GM21423 (cell line): ENCODE measurements around the gene ASCL2.
"Not testable (repeated sequence)": the region's sequence is repeated elsewhere in the genome, so short reads cannot be mapped to it uniquely, and the experiment has no call there.

Experiments used
- ATAC-seq: cut with Tn5 transposase; IDR thresholded peaks from one replicate; pipeline ENCODE4 v1.9.1; 2021; ENCODE audit warnings: mild to moderate bottlenecking, moderate library complexity; ENCODE audit not compliant: unreplicated experiment

The ASCL2 gene

GRCh38 chr11:2237457-2238238 is 32.7 kb downstream of the ASCL2 start:
- no peak for ATAC-seq

GRCh38 chr11:2236381-2237134 is 33.8 kb downstream of the ASCL2 start:
- ATAC-seq: not testable (repeated sequence)

- ATAC-seq: no peak
These were observed 34.6 kb downstream of the ASCL2 start for GRCh38 chr11:2235588-2236326.

- ATAC-seq: no peak
These were observed 35.4 kb downstream of the ASCL2 start for GRCh38 chr11:2234963-2235362.

- no peak for ATAC-seq
These were observed 36.5 kb downstream of the ASCL2 start for GRCh38 chr11:2233693-2234455.

- ATAC-seq: no peak
These were observed 40.6 kb downstream of the ASCL2 start for GRCh38 chr11:2229713-2230297.

GRCh38 chr11:2224254-2224653 is 46.1 kb downstream of the ASCL2 start:
- no peak for ATAC-seq

- ATAC-seq: no peak
These were observed 47.1 kb downstream of the ASCL2 start for GRCh38 chr11:2223153-2223794.

GRCh38 chr11:2222451-2222850 is 47.9 kb downstream of the ASCL2 start:
- no peak for ATAC-seq

GRCh38 chr11:2221591-2221990 is 48.8 kb downstream of the ASCL2 start:
- no peak for ATAC-seq

GRCh38 chr11:2221024-2221423 is 49.4 kb downstream of the ASCL2 start:
- no peak for ATAC-seq

- no peak for ATAC-seq
These were observed 50.1 kb downstream of the ASCL2 start for GRCh38 chr11:2220173-2220771.

- ATAC-seq: no peak
These were observed 50.9 kb downstream of the ASCL2 start for GRCh38 chr11:2219318-2220017.
